Measurements from ENCODE around the gene PGAP6.

PGAP6 gene

GRCh38 chr16:324201-324450, 57.7 kb downstream of the PGAP6 start:
- DNase-seq: no peak

- DNase-seq: no peak
Measured at GRCh38 chr16:322476-323143, 59.2 kb downstream of the PGAP6 start.

- DNase-seq: no peak
Measured at GRCh38 chr16:321532-321931, 60.2 kb downstream of the PGAP6 start.

Measured in islet precursor cell (in vitro differentiated cells).